Endothelial cell of umbilical vein (primary cell): ENCODE results near the gene RPS14.

Experiments used
- CTCF ChIP-seq, 2 donors: IDR thresholded peaks; 1 replicate in 1 of 2; 2 replicates in 1 of 2; pipeline ENCODE4 v1.5.1; 2011; ENCODE audit warnings: low read length in 2 of 2, mild to moderate bottlenecking in 2 of 2, moderate library complexity in 2 of 2, control low read depth in 1 of 2, inconsistent platforms in 1 of 2, low read depth in 1 of 2; ENCODE audit not compliant: insufficient read depth in 1 of 2; ENCODE audit errors: extremely low read depth in 1 of 2
- EZH2 ChIP-seq: IDR thresholded peaks from 2 replicates; pipeline ENCODE4 v1.6.1; 2012; ENCODE audit warnings: borderline replicate concordance, low read depth, mild to moderate bottlenecking, moderate library complexity, low read length, inconsistent platforms; ENCODE audit not compliant: severe bottlenecking
- GATA2 ChIP-seq: IDR thresholded peaks from 2 replicates; pipeline ENCODE4 v1.7.0; 2011; ENCODE audit warnings: low read depth, mild to moderate bottlenecking, moderate library complexity, mixed read lengths, low read length; ENCODE audit not compliant: insufficient read length, insufficient read depth
- JUN ChIP-seq: IDR thresholded peaks from 2 replicates; pipeline ENCODE4 v1.6.1; 2011; ENCODE audit warnings: borderline replicate concordance, low read depth; ENCODE audit not compliant: insufficient read length, insufficient read depth
- MAX ChIP-seq: IDR thresholded peaks from 2 replicates; pipeline ENCODE4 v1.6.1; 2011; ENCODE audit not compliant: insufficient read depth, insufficient read length
- MYC ChIP-seq: IDR thresholded peaks from one replicate; pipeline ENCODE4 v1.6.1; 2011; ENCODE audit warnings: mild to moderate bottlenecking, low read depth, low read length
- POLR2A ChIP-seq: IDR thresholded peaks from 2 replicates; pipeline ENCODE4 v1.6.1; 2012; ENCODE audit warnings: low read depth, mild to moderate bottlenecking, control low read depth, low read length
- POLR2AphosphoS5 ChIP-seq: IDR thresholded peaks from 2 replicates; pipeline ENCODE4 v1.6.1; 2012; ENCODE audit warnings: low read depth, mild to moderate bottlenecking, control low read depth, low read length, moderate library complexity; ENCODE audit not compliant: insufficient read depth

GRCh38 chr5:150404121-150404520, 45.4 kb downstream of the RPS14 start:
- no peak for TF ChIP-seq CTCF (IDR thresholded peaks at IDR 0.05; ENCODE audit: extremely low read depth in 1 of 2, insufficient read depth in 1 of 2, low read depth in 1 of 2, low read length in 2 of 2)
- TF ChIP-seq POLR2AphosphoS5: no peak
- TF ChIP-seq POLR2A: no peak
- TF ChIP-seq EZH2: no peak
- no peak for TF ChIP-seq MAX
- TF ChIP-seq MYC: no peak
- no peak for TF ChIP-seq GATA2
- no peak for TF ChIP-seq JUN
